A673 (cell line): ENCODE measurements around the gene ASB3.

Experiments
- EZH2 ChIP-seq: fragments of 200-600 bp; sonication (generic); IDR thresholded peaks from 2 replicates; pipeline ENCODE4 v1.6.1; 2017; ENCODE audit warnings: borderline replicate concordance, low read depth, mild to moderate bottlenecking, mixed read lengths, antibody characterized with exemption, low read length; ENCODE audit not compliant: poor library complexity, severe bottlenecking
- TF ChIP-seq, protein P1 (sequence below): fragments of 300-800, 200-600 bp; sonication (generic); conservative IDR thresholded peaks from 2 replicates; pipeline ENCODE4 v1.5.1; 2017; ENCODE audit warnings: low read depth, mild to moderate bottlenecking, antibody characterized with exemption, low read length, moderate library complexity, mixed read lengths

DNA sequence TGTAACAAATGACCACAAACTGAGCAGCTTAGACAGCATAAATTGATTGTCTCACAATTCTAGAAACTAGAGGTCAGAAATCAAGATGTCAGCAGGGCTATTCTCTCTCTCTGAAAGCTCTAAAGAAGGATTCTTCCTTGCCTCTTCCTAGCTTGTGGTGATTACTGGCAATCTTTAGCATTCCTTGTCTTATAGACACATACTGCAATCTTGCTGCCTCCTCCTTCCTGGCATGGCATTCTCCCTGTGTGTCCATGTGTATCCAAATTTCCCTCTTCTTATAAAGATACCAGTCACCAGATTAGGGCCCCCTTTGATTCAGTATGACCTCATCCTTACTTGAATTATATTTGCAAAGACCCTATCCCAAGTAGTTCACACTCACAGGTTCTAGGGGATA, 2.3 kb downstream of the ASB3 start:
- no peak for TF ChIP-seq EZH2
- TF ChIP-seq, protein P1, sequence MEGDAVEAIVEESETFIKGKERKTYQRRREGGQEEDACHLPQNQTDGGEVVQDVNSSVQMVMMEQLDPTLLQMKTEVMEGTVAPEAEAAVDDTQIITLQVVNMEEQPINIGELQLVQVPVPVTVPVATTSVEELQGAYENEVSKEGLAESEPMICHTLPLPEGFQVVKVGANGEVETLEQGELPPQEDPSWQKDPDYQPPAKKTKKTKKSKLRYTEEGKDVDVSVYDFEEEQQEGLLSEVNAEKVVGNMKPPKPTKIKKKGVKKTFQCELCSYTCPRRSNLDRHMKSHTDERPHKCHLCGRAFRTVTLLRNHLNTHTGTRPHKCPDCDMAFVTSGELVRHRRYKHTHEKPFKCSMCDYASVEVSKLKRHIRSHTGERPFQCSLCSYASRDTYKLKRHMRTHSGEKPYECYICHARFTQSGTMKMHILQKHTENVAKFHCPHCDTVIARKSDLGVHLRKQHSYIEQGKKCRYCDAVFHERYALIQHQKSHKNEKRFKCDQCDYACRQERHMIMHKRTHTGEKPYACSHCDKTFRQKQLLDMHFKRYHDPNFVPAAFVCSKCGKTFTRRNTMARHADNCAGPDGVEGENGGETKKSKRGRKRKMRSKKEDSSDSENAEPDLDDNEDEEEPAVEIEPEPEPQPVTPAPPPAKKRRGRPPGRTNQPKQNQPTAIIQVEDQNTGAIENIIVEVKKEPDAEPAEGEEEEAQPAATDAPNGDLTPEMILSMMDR, result no peak
